Mononuclear cell (primary cell): ENCODE results near the gene ABCB1. TPM values are rescaled to one million over a fixed set of nuclear protein-coding genes. Genes with fewer than 3 reads are reported as not detected.
"Not testable (repeated sequence)": the region's sequence is repeated elsewhere in the genome, so short reads cannot be mapped to it uniquely, and the experiment has no call there.

Experiments used
- H3K27me3 ChIP-seq: 2 replicates; pipeline ENCODE4 v1.6.0; 2011; ENCODE audit warnings: low read length, control low read depth; ENCODE audit not compliant: insufficient read depth
- H3K4me1 ChIP-seq: 2 replicates; pipeline ENCODE4 v1.5.1; 2011; ENCODE audit warnings: mild to moderate bottlenecking, low read length, control low read depth; ENCODE audit not compliant: insufficient read depth
- H3K4me3 ChIP-seq: 2 replicates; pipeline ENCODE4 v1.5.1; 2011; ENCODE audit warnings: mild to moderate bottlenecking, low read length, moderate library complexity
- H3K9me3 ChIP-seq: 2 replicates; pipeline ENCODE4 v1.5.1; 2011; ENCODE audit warnings: low read depth, mild to moderate bottlenecking, control low read depth, low read length
- total RNA-seq: library from RNA; depleted of rRNA; stranded (reverse); fragments of >200 nt; gene quantifications from one replicate; pipeline ENCODE4 v1.2.3, GENCODE V29; 2012

ABCB1 gene
- total RNA-seq, 1 donor, result 12.3 TPM

GRCh38 chr7:87596696-87597095 is 4.0 kb downstream of the ABCB1 start:
- H3K27me3 ChIP-seq, result peaks cover 25% of the 10 kb centered on the region
- no peaks in the 10 kb centered on the region for H3K9me3 ChIP-seq
- H3K4me1 ChIP-seq, result peaks cover 14% of the 10 kb centered on the region
- H3K4me3 ChIP-seq, result no peak overlapping the region

- Histone ChIP-seq H3K4me3 (no peak overlapping the region), H3K4me1 (peaks cover 15% of the 10 kb centered on the region), H3K27me3 (peaks cover 19% of the 10 kb centered on the region), H3K9me3 (no peaks in the 10 kb centered on the region)
These were observed 4.5 kb downstream of the ABCB1 start for GRCh38 chr7:87596136-87596535.

- no peaks in the 10 kb centered on the region for H3K27me3 ChIP-seq
- no peak overlapping the region for H3K4me3 ChIP-seq
These were observed 8.4 kb downstream of the ABCB1 start for GRCh38 chr7:87592300-87592699.

GRCh38 chr7:87591211-87591610 is 9.5 kb downstream of the ABCB1 start:
- Histone ChIP-seq H3K9me3 (no peaks in the 10 kb centered on the region), H3K27me3 (no peaks in the 10 kb centered on the region)

More at GRCh38 chr7:87592300-87592699, 8.4 kb downstream of the ABCB1 start:
- Histone ChIP-seq H3K9me3 (no peaks in the 10 kb centered on the region), H3K4me1 (peaks cover 10% of the 10 kb centered on the region)

GRCh38 chr7:87590578-87590977 is 10.1 kb downstream of the ABCB1 start:
- no peaks in the 10 kb centered on the region for H3K27me3 ChIP-seq
- H3K4me1 ChIP-seq, result peaks cover 10% of the 10 kb centered on the region
- H3K9me3 ChIP-seq, result no peaks in the 10 kb centered on the region
- no peak overlapping the region for H3K4me3 ChIP-seq

More at GRCh38 chr7:87591211-87591610, 9.5 kb downstream of the ABCB1 start:
- no peak overlapping the region for H3K4me3 ChIP-seq
- peaks cover 10% of the 10 kb centered on the region for H3K4me1 ChIP-seq

- peaks cover 10% of the 10 kb centered on the region for H3K4me1 ChIP-seq
- no peaks in the 10 kb centered on the region for H3K9me3 ChIP-seq
- no peak overlapping the region for H3K4me3 ChIP-seq
- no peaks in the 10 kb centered on the region for H3K27me3 ChIP-seq
These were observed 11.1 kb downstream of the ABCB1 start for GRCh38 chr7:87589631-87590030.

- Histone ChIP-seq H3K27me3 (no peaks in the 10 kb centered on the region), H3K4me1 (no peaks in the 10 kb centered on the region)
These were observed 19.0 kb downstream of the ABCB1 start for GRCh38 chr7:87581723-87582122.

GRCh38 chr7:87580636-87581035 is 20.0 kb downstream of the ABCB1 start:
- Histone ChIP-seq H3K27me3 (no peaks in the 10 kb centered on the region), H3K9me3 (no peaks in the 10 kb centered on the region), H3K4me3 (no peak overlapping the region), H3K4me1 (no peaks in the 10 kb centered on the region)

More at GRCh38 chr7:87581723-87582122, 19.0 kb downstream of the ABCB1 start:
- Histone ChIP-seq H3K9me3 (no peaks in the 10 kb centered on the region), H3K4me3 (no peak overlapping the region)

- Histone ChIP-seq H3K4me3 (no peak overlapping the region), H3K4me1 (no peaks in the 10 kb centered on the region), H3K9me3 (no peaks in the 10 kb centered on the region), H3K27me3 (no peaks in the 10 kb centered on the region)
These were observed 25.2 kb downstream of the ABCB1 start for GRCh38 chr7:87575521-87575920.

GRCh38 chr7:87574630-87575029 is 26.1 kb downstream of the ABCB1 start:
- Histone ChIP-seq H3K27me3 (no peaks in the 10 kb centered on the region), H3K4me1 (no peaks in the 10 kb centered on the region), H3K4me3 (no peak overlapping the region), H3K9me3 (no peaks in the 10 kb centered on the region)

- not testable (repeated sequence) for H3K4me1 ChIP-seq, H3K4me3 ChIP-seq, H3K27me3 ChIP-seq, H3K9me3 ChIP-seq
These were observed 28.2 kb downstream of the ABCB1 start for GRCh38 chr7:87572513-87572912.

GRCh38 chr7:87570178-87570577 is 30.5 kb downstream of the ABCB1 start:
- H3K4me3 ChIP-seq, result no peak overlapping the region
- no peaks in the 10 kb centered on the region for H3K4me1 ChIP-seq
- no peaks in the 10 kb centered on the region for H3K27me3 ChIP-seq
- no peaks in the 10 kb centered on the region for H3K9me3 ChIP-seq

GRCh38 chr7:87567052-87567451 is 33.6 kb downstream of the ABCB1 start:
- Histone ChIP-seq H3K4me1 (no peaks in the 10 kb centered on the region), H3K9me3 (no peaks in the 10 kb centered on the region), H3K4me3 (no peak overlapping the region), H3K27me3 (no peaks in the 10 kb centered on the region)

- Histone ChIP-seq H3K4me1 (no peaks in the 10 kb centered on the region), H3K9me3 (no peaks in the 10 kb centered on the region), H3K27me3 (no peaks in the 10 kb centered on the region), H3K4me3 (no peak overlapping the region)
These were observed 34.3 kb downstream of the ABCB1 start for GRCh38 chr7:87566311-87566900.

- Histone ChIP-seq H3K4me3 (no peak overlapping the region), H3K4me1 (no peaks in the 10 kb centered on the region), H3K27me3 (no peaks in the 10 kb centered on the region), H3K9me3 (no peaks in the 10 kb centered on the region)
These were observed 34.8 kb downstream of the ABCB1 start for GRCh38 chr7:87565877-87566276.

- Histone ChIP-seq H3K4me1 (no peaks in the 10 kb centered on the region), H3K4me3 (no peak overlapping the region), H3K9me3 (no peaks in the 10 kb centered on the region), H3K27me3 (no peaks in the 10 kb centered on the region)
These were observed 36.3 kb downstream of the ABCB1 start for GRCh38 chr7:87564296-87564963.
